WERI-Rb-1 (cell line): ENCODE data around the gene UGGT1.

ENCODE experiments used
- DNase-seq: peaks from one replicate; pipeline ENCODE4 v3.0.0-alpha.2; 2020
- H3K27ac ChIP-seq: fragments of 250-450 bp; sonication (Bioruptor Pico); 2 replicates; pipeline ENCODE4 v1.5.1; 2020; ENCODE audit warnings: mild to moderate bottlenecking, moderate library complexity
- H3K27me3 ChIP-seq: fragments of 250-450 bp; sonication (Bioruptor Pico); 2 replicates; pipeline ENCODE4 v1.5.1; 2021; ENCODE audit warnings: mild to moderate bottlenecking, low read depth, moderate library complexity; ENCODE audit not compliant: insufficient read depth, severe bottlenecking
- H3K36me3 ChIP-seq: fragments of 250-450 bp; sonication (Bioruptor Pico); 2 replicates; pipeline ENCODE4 v1.5.1; 2020; ENCODE audit warnings: mild to moderate bottlenecking, moderate library complexity
- H3K4me3 ChIP-seq: 2 replicates; pipeline ENCODE4 v1.5.1; 2011; ENCODE audit warnings: low read depth, mild to moderate bottlenecking, control low read depth, low read length
- H3K9me3 ChIP-seq: fragments of 250-450 bp; sonication (Bioruptor Pico); 2 replicates; pipeline ENCODE4 v1.5.1; 2021; ENCODE audit warnings: mild to moderate bottlenecking, moderate library complexity; ENCODE audit not compliant: severe bottlenecking
- CTCF ChIP-seq: IDR thresholded peaks from 2 replicates; pipeline ENCODE4 v1.5.1; 2011; ENCODE audit warnings: low read depth, mild to moderate bottlenecking, control low read depth, inconsistent platforms, low read length

Gene UGGT1

GRCh38 chr2:128076461-128077106 is 14.4 kb upstream of the UGGT1 start:
- Histone ChIP-seq H3K36me3 (no peaks in the 10 kb centered on the region), H3K9me3 (peaks cover 2% of the 10 kb centered on the region), H3K4me3 (no peak overlapping the region), H3K27ac (no peak overlapping the region), H3K27me3 (no peaks in the 10 kb centered on the region)
- TF ChIP-seq CTCF, result no peak
- no peak for DNase-seq

GRCh38 chr2:128084757-128085156 is 6.2 kb upstream of the UGGT1 start:
- no peak for DNase-seq
- H3K27ac ChIP-seq, result no peak overlapping the region
- peaks cover 4% of the 10 kb centered on the region for H3K9me3 ChIP-seq
- H3K27me3 ChIP-seq, result no peaks in the 10 kb centered on the region
- no peaks in the 10 kb centered on the region for H3K36me3 ChIP-seq
- no peak for TF ChIP-seq CTCF
- no peak overlapping the region for H3K4me3 ChIP-seq

- no peak for DNase-seq
- H3K27me3 ChIP-seq, result no peaks in the 10 kb centered on the region
- no peak overlapping the region for H3K4me3 ChIP-seq
- no peaks in the 10 kb centered on the region; the same call in 1 of the 2 replicates for H3K36me3 ChIP-seq
- no peak for TF ChIP-seq CTCF
- no peak overlapping the region for H3K27ac ChIP-seq
- peaks cover 4% of the 10 kb centered on the region for H3K9me3 ChIP-seq
These were observed 4.8 kb upstream of the UGGT1 start for GRCh38 chr2:128086244-128086643.

GRCh38 chr2:128090575-128090944 is 440 bp upstream of the UGGT1 start:
- no peak for TF ChIP-seq CTCF
- Histone ChIP-seq H3K27me3 (no peaks in the 10 kb centered on the region), H3K4me3 (peak overlapping the region; percentile 80), H3K9me3 (no peaks in the 10 kb centered on the region), H3K27ac (peak overlapping the region; percentile 81), H3K36me3 (peaks cover 10% of the 10 kb centered on the region)
- DNase-seq, result no peak

- TF ChIP-seq CTCF, result no peak
- Histone ChIP-seq H3K9me3 (no peaks in the 10 kb centered on the region), H3K4me3 (peak overlapping the region; percentile 80), H3K27ac (peak overlapping the region; percentile 81), H3K36me3 (peaks cover 13% of the 10 kb centered on the region), H3K27me3 (no peaks in the 10 kb centered on the region)
- no peak for DNase-seq
These were observed 703 bp downstream of the UGGT1 start for GRCh38 chr2:128091726-128092080.

GRCh38 chr2:128092656-128093055 is 1.7 kb downstream of the UGGT1 start:
- Histone ChIP-seq H3K4me3 (no peak overlapping the region), H3K27me3 (no peaks in the 10 kb centered on the region), H3K27ac (no peak overlapping the region), H3K36me3 (peaks cover 21% of the 10 kb centered on the region), H3K9me3 (no peaks in the 10 kb centered on the region)
- no peak for TF ChIP-seq CTCF
- DNase-seq, result no peak
